Measurements from ENCODE around the gene ACAD11.
"Not testable (repeated sequence)": the region's sequence is repeated elsewhere in the genome, so short reads cannot be mapped to it uniquely, and the experiment has no call there.

The ACAD11 gene

DNA sequence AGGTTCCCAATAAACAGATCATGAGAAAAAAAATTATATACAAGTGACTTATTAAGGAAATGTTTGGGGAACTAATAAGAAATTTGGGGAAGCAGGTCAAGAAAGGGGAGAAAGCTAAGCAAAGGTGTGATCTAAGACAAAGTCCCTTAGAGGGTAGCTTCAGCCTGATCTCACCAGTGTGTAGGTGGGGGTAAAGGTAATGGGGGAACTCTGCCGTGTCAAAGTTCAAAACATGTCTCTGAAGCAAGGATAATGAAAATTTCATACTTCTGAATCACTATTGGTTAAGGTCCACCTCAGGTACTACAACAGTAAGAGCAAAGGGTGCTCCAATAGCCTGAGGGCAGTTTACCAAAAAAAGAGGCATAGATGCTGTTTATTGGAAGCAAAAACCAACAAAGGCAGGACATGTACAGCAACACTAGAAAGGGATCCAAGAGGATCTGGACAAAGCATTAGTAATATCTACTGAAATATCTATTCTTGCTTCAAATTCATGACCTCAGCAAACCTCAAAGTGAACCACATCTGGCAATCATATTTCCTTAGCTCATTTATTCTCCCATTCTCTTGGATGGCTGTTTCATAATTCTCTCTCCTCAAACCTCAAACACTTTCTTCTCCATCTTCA lies 6.9 kb downstream of the ACAD11 start:
- DNase-seq (ENCODE audit: low spot score), result no peak
- no peak for TF ChIP-seq CTCF (IDR thresholded peaks at IDR 0.05; ENCODE audit: extremely low read depth, missing control alignments)

DNA sequence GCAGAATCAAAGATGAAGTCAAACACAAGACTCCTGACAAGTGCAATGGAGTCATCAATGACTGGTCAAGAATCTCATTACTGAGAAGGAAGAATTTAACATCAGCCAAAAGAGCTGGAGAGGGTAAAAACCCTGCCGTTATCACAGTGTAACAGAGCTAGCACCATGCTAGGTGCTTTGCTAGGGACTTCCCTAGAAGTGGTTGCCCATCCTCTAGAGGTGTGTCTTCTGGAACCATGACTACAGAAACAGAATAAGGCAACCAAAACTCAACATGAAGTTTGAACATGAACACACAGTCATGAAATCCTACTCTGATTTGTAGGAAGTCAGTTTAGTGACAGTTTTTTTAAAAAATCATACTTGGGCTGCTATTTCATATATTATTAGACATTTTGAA lies 9.5 kb downstream of the ACAD11 start:
- no peak for DNase-seq (ENCODE audit: low spot score)
- TF ChIP-seq CTCF (IDR thresholded peaks at IDR 0.05; ENCODE audit: extremely low read depth, missing control alignments), result no peak

- no peak for TF ChIP-seq CTCF (IDR thresholded peaks at IDR 0.05; ENCODE audit: extremely low read depth, missing control alignments)
- no peak for DNase-seq (ENCODE audit: low spot score)
Observed at GRCh38 chr3:132645058-132645457, 14.6 kb downstream of the ACAD11 start.

- no peak for TF ChIP-seq CTCF (IDR thresholded peaks at IDR 0.05; ENCODE audit: extremely low read depth, missing control alignments)
- DNase-seq (ENCODE audit: low spot score), result no peak
Observed at GRCh38 chr3:132643366-132643765, 16.2 kb downstream of the ACAD11 start.

DNA sequence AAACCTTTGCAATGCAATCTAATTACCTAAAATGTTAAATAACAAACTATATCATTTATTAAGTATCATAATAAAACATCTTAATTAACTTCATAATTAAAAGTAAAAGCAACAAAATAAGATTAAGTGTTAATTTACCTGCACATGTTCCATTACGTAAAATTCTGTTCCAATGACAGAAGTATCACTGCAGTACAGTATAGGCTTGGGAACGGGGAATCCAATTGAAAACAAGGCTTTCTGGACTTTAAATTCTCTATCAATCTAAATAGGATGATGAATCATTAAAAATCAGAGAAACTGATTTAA lies 17.1 kb downstream of the ACAD11 start:
- DNase-seq (ENCODE audit: low spot score), result no peak
- TF ChIP-seq CTCF (IDR thresholded peaks at IDR 0.05; ENCODE audit: extremely low read depth, missing control alignments), result no peak

DNA sequence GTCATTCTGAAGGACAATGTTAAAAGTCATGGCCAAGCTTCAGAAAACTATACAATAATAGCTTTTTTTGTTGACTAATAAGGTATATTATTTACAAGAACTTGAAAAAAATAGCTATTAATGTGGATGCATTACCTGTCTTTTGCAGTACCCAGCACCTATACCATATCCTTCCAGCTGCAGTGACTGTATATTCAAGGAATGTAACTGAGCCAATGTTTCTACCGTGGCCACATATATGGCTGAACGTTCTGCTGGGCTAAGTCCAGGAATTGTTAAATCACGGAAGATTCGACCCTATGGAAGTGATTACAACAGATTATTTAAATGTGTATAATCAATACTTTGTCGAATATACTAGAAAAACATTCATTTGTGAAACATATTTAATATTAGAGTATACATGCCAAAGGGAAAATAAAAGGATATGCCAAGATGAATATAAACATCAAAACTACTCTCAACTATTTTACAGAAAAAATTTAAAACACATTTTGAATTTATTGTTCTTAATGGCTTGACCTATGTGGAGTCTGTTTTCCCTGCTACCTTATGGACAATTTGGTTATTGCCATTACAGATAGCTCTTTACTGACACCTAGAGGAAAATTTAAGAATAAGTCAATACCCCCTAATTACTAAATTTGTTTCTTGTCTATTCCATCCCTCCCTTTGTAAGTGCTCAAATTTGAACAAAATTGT lies 17.6 kb downstream of the ACAD11 start:
- peak; percentile 52 for DNase-seq (ENCODE audit: low spot score)
- no peak for TF ChIP-seq CTCF (IDR thresholded peaks at IDR 0.05; ENCODE audit: extremely low read depth, missing control alignments)

GRCh38 chr3:132641427-132641826 lies 18.2 kb downstream of the ACAD11 start:
- not testable (repeated sequence) for DNase-seq (ENCODE audit: low spot score)

GRCh38 chr3:132638706-132639105 lies 20.9 kb downstream of the ACAD11 start:
- DNase-seq (ENCODE audit: low spot score), result no peak
- no peak for TF ChIP-seq CTCF (IDR thresholded peaks at IDR 0.05; ENCODE audit: extremely low read depth, missing control alignments)
